WTC11 (cell line): ENCODE results near the gene OXSR1.
"Not testable (repeated sequence)": the region's sequence is repeated elsewhere in the genome, so short reads cannot be mapped to it uniquely, and the experiment has no call there.

Experiments used
- CREM ChIP-seq: sonication (generic); formaldehyde crosslinking; IDR thresholded peaks from 2 replicates; pipeline ENCODE4 v1.8.1; 2022; ENCODE audit warnings: mild to moderate bottlenecking, missing genetic modification reagents, moderate library complexity
- FOXJ3 ChIP-seq: sonication (generic); formaldehyde crosslinking; IDR thresholded peaks from 2 replicates; pipeline ENCODE4 v1.9.0; 2021; ENCODE audit warnings: missing genetic modification reagents, mild to moderate bottlenecking, borderline replicate concordance
- HMGA2 ChIP-seq: fragments of 250-450 bp; sonication (Bioruptor Pico); IDR thresholded peaks from 2 replicates; pipeline ENCODE4 v1.4.0; 2021; ENCODE audit warnings: mild to moderate bottlenecking, moderate library complexity
- MXD4 ChIP-seq: fragments of 250-450 bp; sonication (Bioruptor Pico); IDR thresholded peaks from 2 replicates; pipeline ENCODE4 v1.8.0; 2021; ENCODE audit warnings: mild to moderate bottlenecking, moderate library complexity, borderline replicate concordance
- STAT6 ChIP-seq: sonication (generic); formaldehyde crosslinking; conservative IDR thresholded peaks from 2 replicates; pipeline ENCODE4 v1.8.1; 2023; ENCODE audit warnings: mild to moderate bottlenecking, low read depth, missing genetic modification reagents, moderate library complexity
- TEAD1 ChIP-seq: sonication (generic); formaldehyde crosslinking; IDR thresholded peaks from 2 replicates; pipeline ENCODE4 v1.8.0; 2022; ENCODE audit warnings: mild to moderate bottlenecking, missing genetic modification reagents
- USF2 ChIP-seq: sonication (generic); formaldehyde crosslinking; IDR thresholded peaks from 2 replicates; pipeline ENCODE4 v1.8.1; 2023; ENCODE audit warnings: mild to moderate bottlenecking, missing genetic modification reagents, moderate library complexity
- ZNF219 ChIP-seq: sonication (generic); formaldehyde crosslinking; IDR thresholded peaks from 2 replicates; pipeline ENCODE4 v1.8.0; 2023; ENCODE audit warnings: missing genetic modification reagents, mild to moderate bottlenecking, borderline replicate concordance
- TF ChIP-seq, protein P1 (sequence below): fragments of 200-600 bp; IDR thresholded peaks from 2 replicates; pipeline ENCODE4 v1.8.0; 2022; ENCODE audit warnings: antibody characterized with exemption
- TF ChIP-seq, protein P2 (sequence below): fragments of 250-450 bp; sonication (Bioruptor Pico); conservative IDR thresholded peaks from 2 replicates; pipeline ENCODE4 v1.9.0; 2021; ENCODE audit warnings: mild to moderate bottlenecking
- TF ChIP-seq, protein P3 (sequence below): sonication (generic); formaldehyde crosslinking; IDR thresholded peaks from 2 replicates; pipeline ENCODE4 v1.8.0; 2022; ENCODE audit warnings: mild to moderate bottlenecking, missing genetic modification reagents
- TF ChIP-seq, protein P4 (sequence below): sonication (generic); formaldehyde crosslinking; IDR thresholded peaks from 2 replicates; pipeline ENCODE4 v1.8.1; 2023; ENCODE audit warnings: mild to moderate bottlenecking, missing genetic modification reagents

DNA sequence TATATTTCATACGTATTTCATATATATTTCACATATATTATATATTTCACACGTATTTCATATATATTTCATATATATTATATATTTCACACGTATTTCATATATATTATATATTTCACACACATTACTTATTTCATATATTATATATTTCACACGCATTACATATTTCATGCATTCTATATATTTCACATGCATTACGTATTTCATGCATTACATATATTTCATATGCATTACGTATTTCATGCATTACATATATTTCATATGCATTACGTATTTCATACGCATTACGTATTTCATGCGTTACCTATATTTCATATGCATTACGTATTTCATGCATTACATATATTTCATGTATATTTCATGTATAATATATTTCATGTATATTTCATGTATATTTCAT is 4.6 kb upstream of the OXSR1 start:
- not testable (repeated sequence) for TF ChIP-seq FOXJ3; CREM (CRISPR knock-in tag); STAT6 (CRISPR knock-in tag); MXD4 (CRISPR knock-in tag); ZNF219 (CRISPR knock-in tag); USF2 (CRISPR knock-in tag); TEAD1 (CRISPR knock-in tag); HMGA2 (CRISPR knock-in tag)
- TF ChIP-seq, protein P1, sequence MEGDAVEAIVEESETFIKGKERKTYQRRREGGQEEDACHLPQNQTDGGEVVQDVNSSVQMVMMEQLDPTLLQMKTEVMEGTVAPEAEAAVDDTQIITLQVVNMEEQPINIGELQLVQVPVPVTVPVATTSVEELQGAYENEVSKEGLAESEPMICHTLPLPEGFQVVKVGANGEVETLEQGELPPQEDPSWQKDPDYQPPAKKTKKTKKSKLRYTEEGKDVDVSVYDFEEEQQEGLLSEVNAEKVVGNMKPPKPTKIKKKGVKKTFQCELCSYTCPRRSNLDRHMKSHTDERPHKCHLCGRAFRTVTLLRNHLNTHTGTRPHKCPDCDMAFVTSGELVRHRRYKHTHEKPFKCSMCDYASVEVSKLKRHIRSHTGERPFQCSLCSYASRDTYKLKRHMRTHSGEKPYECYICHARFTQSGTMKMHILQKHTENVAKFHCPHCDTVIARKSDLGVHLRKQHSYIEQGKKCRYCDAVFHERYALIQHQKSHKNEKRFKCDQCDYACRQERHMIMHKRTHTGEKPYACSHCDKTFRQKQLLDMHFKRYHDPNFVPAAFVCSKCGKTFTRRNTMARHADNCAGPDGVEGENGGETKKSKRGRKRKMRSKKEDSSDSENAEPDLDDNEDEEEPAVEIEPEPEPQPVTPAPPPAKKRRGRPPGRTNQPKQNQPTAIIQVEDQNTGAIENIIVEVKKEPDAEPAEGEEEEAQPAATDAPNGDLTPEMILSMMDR, result not testable (repeated sequence)
- TF ChIP-seq, protein P2, sequence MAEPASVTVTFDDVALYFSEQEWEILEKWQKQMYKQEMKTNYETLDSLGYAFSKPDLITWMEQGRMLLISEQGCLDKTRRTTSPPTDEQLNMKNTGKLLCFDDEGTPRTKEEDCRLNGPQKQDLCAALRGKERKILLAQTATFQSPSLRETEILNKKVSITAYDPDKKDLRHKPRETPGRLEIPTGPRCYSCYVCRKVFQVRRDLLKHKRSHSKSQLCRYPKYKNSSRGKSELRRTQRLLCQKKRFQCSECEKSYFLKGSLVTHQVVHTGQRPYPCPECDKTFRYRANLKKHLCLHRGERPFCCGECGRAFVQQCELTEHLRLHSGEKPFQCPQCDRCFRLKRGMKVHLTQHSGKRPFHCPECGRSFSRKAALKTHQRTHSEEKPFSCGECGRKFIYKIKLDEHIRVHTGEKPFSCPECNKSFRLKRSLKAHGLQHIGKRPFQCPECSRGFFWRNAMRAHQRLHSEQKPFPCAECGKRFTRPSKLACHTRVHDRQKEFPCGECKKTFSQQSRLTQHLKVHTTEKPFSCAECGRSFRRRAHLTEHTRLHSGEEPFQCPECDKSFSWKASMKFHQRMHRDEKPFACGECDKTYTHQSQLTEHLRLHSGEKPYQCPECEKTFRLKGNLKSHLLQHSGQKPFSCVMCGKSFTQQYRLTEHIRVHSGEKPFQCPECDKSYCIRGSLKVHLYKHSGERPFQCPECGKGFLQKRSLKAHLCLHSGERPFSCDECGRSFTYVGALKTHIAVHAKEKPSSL (CRISPR knock-in tag), result not testable (repeated sequence)
- TF ChIP-seq, protein P3, sequence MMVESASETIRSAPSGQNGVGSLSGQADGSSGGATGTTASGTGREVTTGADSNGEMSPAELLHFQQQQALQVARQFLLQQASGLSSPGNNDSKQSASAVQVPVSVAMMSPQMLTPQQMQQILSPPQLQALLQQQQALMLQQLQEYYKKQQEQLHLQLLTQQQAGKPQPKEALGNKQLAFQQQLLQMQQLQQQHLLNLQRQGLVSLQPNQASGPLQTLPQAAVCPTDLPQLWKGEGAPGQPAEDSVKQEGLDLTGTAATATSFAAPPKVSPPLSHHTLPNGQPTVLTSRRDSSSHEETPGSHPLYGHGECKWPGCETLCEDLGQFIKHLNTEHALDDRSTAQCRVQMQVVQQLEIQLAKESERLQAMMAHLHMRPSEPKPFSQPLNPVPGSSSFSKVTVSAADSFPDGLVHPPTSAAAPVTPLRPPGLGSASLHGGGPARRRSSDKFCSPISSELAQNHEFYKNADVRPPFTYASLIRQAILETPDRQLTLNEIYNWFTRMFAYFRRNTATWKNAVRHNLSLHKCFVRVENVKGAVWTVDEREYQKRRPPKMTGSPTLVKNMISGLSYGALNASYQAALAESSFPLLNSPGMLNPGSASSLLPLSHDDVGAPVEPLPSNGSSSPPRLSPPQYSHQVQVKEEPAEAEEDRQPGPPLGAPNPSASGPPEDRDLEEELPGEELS, result not testable (repeated sequence)
- TF ChIP-seq, protein P4, sequence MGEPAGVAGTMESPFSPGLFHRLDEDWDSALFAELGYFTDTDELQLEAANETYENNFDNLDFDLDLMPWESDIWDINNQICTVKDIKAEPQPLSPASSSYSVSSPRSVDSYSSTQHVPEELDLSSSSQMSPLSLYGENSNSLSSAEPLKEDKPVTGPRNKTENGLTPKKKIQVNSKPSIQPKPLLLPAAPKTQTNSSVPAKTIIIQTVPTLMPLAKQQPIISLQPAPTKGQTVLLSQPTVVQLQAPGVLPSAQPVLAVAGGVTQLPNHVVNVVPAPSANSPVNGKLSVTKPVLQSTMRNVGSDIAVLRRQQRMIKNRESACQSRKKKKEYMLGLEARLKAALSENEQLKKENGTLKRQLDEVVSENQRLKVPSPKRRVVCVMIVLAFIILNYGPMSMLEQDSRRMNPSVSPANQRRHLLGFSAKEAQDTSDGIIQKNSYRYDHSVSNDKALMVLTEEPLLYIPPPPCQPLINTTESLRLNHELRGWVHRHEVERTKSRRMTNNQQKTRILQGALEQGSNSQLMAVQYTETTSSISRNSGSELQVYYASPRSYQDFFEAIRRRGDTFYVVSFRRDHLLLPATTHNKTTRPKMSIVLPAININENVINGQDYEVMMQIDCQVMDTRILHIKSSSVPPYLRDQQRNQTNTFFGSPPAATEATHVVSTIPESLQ (CRISPR knock-in tag), result not testable (repeated sequence)
